Skeletal muscle satellite cell (primary cell): ENCODE measurements around the gene F7.

Experiments
- H3K27me3 ChIP-seq: 2 replicates; pipeline ENCODE4 v1.7.0; 2013; ENCODE audit warnings: low read length; ENCODE audit not compliant: control insufficient read depth, insufficient read depth
- H3K36me3 ChIP-seq: 2 replicates; pipeline ENCODE4 v1.7.0; 2013; ENCODE audit warnings: mild to moderate bottlenecking, control low read depth, low read length; ENCODE audit not compliant: insufficient read depth
- H3K4me1 ChIP-seq: 2 replicates; pipeline ENCODE4 v1.7.0; 2013; ENCODE audit warnings: low read length; ENCODE audit not compliant: control insufficient read depth, insufficient read depth
- H3K4me2 ChIP-seq: 2 replicates; pipeline ENCODE4 v1.7.0; 2013; ENCODE audit warnings: mild to moderate bottlenecking, low read length
- H3K4me3 ChIP-seq: 2 replicates; pipeline ENCODE4 v1.7.0; 2013; ENCODE audit warnings: low read length
- H3K9ac ChIP-seq: 2 replicates; pipeline ENCODE4 v1.7.0; 2013; ENCODE audit warnings: mild to moderate bottlenecking, low read depth, low read length, moderate library complexity
- H3K9me3 ChIP-seq: replicated peaks from 2 replicates; pipeline ENCODE4 v1.7.0; 2013; ENCODE audit warnings: mild to moderate bottlenecking, control low read depth, low read length

Gene F7

DNA sequence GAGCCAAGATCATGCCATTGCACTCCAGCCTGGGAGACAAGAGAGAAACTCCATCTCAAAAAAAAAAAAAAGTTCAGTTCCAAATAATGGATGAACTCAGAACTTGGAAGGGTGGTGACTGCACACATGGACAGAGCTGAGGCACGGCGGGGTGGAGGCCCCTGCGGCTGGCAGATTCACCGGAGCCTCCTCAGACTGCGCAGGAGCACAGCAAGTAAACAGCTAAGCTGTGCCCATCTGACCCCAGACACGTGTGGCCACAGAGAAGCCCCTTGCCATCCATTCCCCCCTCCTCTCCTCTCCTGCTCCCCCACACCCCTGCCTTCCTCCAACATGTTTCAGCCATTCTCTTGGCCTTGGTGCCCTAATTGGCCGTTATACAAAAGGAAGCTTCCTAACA is 37.3 kb downstream of the F7 start:
- Histone ChIP-seq H3K4me2 (no peak overlapping the region), H3K27me3 (peaks cover 21% of the 10 kb centered on the region), H3K36me3 (no peaks in the 10 kb centered on the region), H3K9me3 (no peaks in the 10 kb centered on the region), H3K4me3 (no peak overlapping the region), H3K9ac (no peak overlapping the region), H3K4me1 (no peaks in the 10 kb centered on the region)

GRCh38 chr13:113143466-113144254 is 38.1 kb downstream of the F7 start:
- Histone ChIP-seq H3K4me2 (no peak overlapping the region), H3K9me3 (no peaks in the 10 kb centered on the region), H3K4me3 (no peak overlapping the region), H3K36me3 (no peaks in the 10 kb centered on the region), H3K27me3 (peaks cover 21% of the 10 kb centered on the region), H3K9ac (no peak overlapping the region), H3K4me1 (no peaks in the 10 kb centered on the region)

- no peaks in the 10 kb centered on the region for H3K9me3 ChIP-seq
- H3K27me3 ChIP-seq = peaks cover 16% of the 10 kb centered on the region
- no peaks in the 10 kb centered on the region for H3K4me1 ChIP-seq
- no peaks in the 10 kb centered on the region for H3K36me3 ChIP-seq
- no peak overlapping the region for H3K4me3 ChIP-seq
- no peak overlapping the region for H3K4me2 ChIP-seq
- no peak overlapping the region for H3K9ac ChIP-seq
Measured at GRCh38 chr13:113144255-113144629, 38.7 kb downstream of the F7 start.

GRCh38 chr13:113145496-113145895 is 39.9 kb downstream of the F7 start:
- Histone ChIP-seq H3K4me2 (no peak overlapping the region), H3K9ac (no peak overlapping the region), H3K9me3 (no peaks in the 10 kb centered on the region), H3K4me3 (no peak overlapping the region), H3K27me3 (peaks cover 12% of the 10 kb centered on the region), H3K4me1 (no peaks in the 10 kb centered on the region), H3K36me3 (no peaks in the 10 kb centered on the region)

DNA sequence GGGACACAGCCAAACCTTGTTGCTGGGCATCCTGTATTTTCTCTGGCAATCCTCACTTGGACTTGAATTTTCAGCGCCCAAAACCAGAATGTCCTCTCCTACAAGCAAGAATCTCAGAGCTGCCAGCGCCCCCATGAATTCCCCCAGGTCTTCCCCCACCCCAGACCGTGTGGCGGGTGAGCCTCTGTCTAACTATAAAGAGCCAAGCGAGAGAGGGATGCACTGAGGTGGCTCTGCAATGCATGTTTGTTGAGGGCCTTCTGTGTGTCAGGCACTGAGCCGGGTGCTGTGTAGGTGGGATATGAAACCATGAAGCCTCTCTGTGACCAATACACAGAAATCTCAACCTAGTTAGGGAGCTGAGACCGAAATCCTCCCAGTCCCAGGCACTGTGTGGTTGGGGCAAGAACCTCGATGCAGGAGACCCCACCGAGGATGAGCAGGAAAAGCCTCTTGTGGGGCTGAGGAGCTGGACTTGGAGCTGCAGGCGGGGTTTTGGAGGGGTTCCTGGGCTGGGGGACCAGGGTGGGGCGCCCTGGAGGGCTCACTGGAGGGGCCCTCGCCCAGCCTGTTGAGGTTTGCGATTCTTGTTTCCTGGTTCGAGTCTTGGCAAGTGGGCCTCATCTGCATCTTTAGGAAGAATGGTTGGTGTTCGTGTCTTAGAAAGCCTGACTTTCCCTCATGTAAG is 40.5 kb downstream of the F7 start:
- Histone ChIP-seq H3K9ac (no peak overlapping the region), H3K9me3 (no peaks in the 10 kb centered on the region), H3K4me2 (no peak overlapping the region), H3K27me3 (peaks cover 12% of the 10 kb centered on the region), H3K4me1 (no peaks in the 10 kb centered on the region), H3K36me3 (no peaks in the 10 kb centered on the region), H3K4me3 (no peak overlapping the region)

DNA sequence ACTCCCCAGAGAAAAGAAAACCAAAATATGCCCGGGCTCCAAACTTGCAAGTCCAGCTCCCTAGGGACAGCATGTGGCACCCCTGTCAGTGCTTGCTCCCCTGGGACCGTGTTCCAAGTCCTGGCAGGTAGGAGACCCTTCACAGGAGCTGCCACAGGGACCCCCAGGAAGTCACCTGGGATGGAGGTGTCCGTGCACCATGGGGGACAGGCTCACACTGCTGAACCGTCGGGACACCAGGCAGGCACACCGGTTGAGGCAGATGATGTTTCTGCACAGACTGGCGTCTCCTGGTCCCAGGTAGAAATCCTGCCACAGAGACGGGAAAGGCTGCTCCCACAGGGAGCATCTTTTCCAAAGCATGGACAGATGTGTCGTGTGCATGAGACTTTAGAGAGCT is 41.2 kb downstream of the F7 start:
- Histone ChIP-seq H3K4me3 (no peak overlapping the region), H3K9me3 (no peaks in the 10 kb centered on the region), H3K9ac (no peak overlapping the region), H3K4me2 (no peak overlapping the region), H3K36me3 (no peaks in the 10 kb centered on the region), H3K27me3 (peaks cover 12% of the 10 kb centered on the region), H3K4me1 (peaks cover under 1% of the 10 kb centered on the region)

GRCh38 chr13:113147206-113147605 is 41.6 kb downstream of the F7 start:
- Histone ChIP-seq H3K9me3 (no peaks in the 10 kb centered on the region), H3K4me3 (no peak overlapping the region), H3K9ac (no peak overlapping the region), H3K4me2 (no peak overlapping the region), H3K27me3 (peaks cover 12% of the 10 kb centered on the region), H3K4me1 (peaks cover 5% of the 10 kb centered on the region), H3K36me3 (no peaks in the 10 kb centered on the region)

GRCh38 chr13:113148407-113148806 is 42.8 kb downstream of the F7 start:
- H3K4me3 ChIP-seq = no peak overlapping the region
- H3K36me3 ChIP-seq = no peaks in the 10 kb centered on the region
- peaks cover 12% of the 10 kb centered on the region for H3K27me3 ChIP-seq
- no peaks in the 10 kb centered on the region for H3K9me3 ChIP-seq
- H3K4me1 ChIP-seq = peaks cover 17% of the 10 kb centered on the region
- H3K4me2 ChIP-seq = no peak overlapping the region
- H3K9ac ChIP-seq = no peak overlapping the region

DNA sequence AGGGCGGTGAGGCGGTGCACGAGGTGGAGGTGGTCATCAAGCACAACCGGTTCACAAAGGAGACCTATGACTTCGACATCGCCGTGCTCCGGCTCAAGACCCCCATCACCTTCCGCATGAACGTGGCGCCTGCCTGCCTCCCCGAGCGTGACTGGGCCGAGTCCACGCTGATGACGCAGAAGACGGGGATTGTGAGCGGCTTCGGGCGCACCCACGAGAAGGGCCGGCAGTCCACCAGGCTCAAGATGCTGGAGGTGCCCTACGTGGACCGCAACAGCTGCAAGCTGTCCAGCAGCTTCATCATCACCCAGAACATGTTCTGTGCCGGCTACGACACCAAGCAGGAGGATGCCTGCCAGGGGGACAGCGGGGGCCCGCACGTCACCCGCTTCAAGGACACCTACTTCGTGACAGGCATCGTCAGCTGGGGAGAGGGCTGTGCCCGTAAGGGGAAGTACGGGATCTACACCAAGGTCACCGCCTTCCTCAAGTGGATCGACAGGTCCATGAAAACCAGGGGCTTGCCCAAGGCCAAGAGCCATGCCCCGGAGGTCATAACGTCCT is 43.4 kb downstream of the F7 start:
- H3K9ac ChIP-seq = no peak overlapping the region
- peaks cover 12% of the 10 kb centered on the region for H3K27me3 ChIP-seq
- no peaks in the 10 kb centered on the region for H3K36me3 ChIP-seq
- H3K4me1 ChIP-seq = peaks cover 19% of the 10 kb centered on the region
- no peak overlapping the region for H3K4me3 ChIP-seq
- no peak overlapping the region for H3K4me2 ChIP-seq
- no peaks in the 10 kb centered on the region for H3K9me3 ChIP-seq

GRCh38 chr13:113149711-113150549 is 44.3 kb downstream of the F7 start:
- Histone ChIP-seq H3K9me3 (no peaks in the 10 kb centered on the region), H3K36me3 (no peaks in the 10 kb centered on the region), H3K27me3 (peaks cover 12% of the 10 kb centered on the region), H3K4me3 (no peak overlapping the region), H3K4me1 (peaks cover 23% of the 10 kb centered on the region), H3K4me2 (no peak overlapping the region), H3K9ac (no peak overlapping the region)
